Heart right ventricle (tissue), 16 donors: Measurements from ENCODE around the gene BRCA1. TPM values are rescaled to one million over a fixed set of nuclear protein-coding genes. Genes with fewer than 3 reads are reported as not detected.

Source experiments
- ATAC-seq, 8 donors: fragments of 200-7000 bp; cut with Tn5 transposase; one replicate each; pipeline ENCODE4 v1.9.1; 2020; ENCODE audit warnings: mild to moderate bottlenecking in 8 of 8, moderate library complexity in 8 of 8, moderate number of reproducible peaks in 1 of 8
- DNase-seq, 2 donors: peaks; one replicate each; pipeline ENCODE4 v3.0.0-alpha.2; 2020
- H3K27ac ChIP-seq, 10 donors: fragments of 200-600 bp; sonication (generic) in 2 of 10; one replicate each; pipeline versions ENCODE4 v1.5.0 to v1.8.0; 2020 to 2022; ENCODE audit warnings: mild to moderate bottlenecking in 3 of 10
- H3K27me3 ChIP-seq, 7 donors: fragments of 200-600 bp; one replicate each; pipeline ENCODE4 v1.8.0; 2021 to 2022; ENCODE audit warnings: mild to moderate bottlenecking in 2 of 7
- H3K36me3 ChIP-seq, 9 donors: fragments of 200-600 bp; sonication (generic) in 1 of 9; one replicate each; pipeline versions ENCODE4 v1.5.0 to v1.8.0; 2020 to 2022; ENCODE audit warnings: mild to moderate bottlenecking in 2 of 9
- H3K4me1 ChIP-seq, 9 donors: fragments of 200-600 bp; sonication (generic) in 1 of 9; one replicate each; pipeline versions ENCODE4 v1.5.0 to v1.8.0; 2020 to 2022; ENCODE audit warnings: mild to moderate bottlenecking in 4 of 9
- H3K4me3 ChIP-seq, 10 donors: fragments of 200-600 bp; sonication (generic) in 2 of 10; one replicate each; pipeline versions ENCODE4 v1.5.0 to v1.8.0; 2020 to 2022; ENCODE audit warnings: mild to moderate bottlenecking in 7 of 10, moderate library complexity in 2 of 10
- H3K9me3 ChIP-seq, 11 donors: fragments of 200-600 bp in 10 of 11; sonication (generic) in 2 of 11; one replicate each; pipeline versions ENCODE4 v1.5.0 to v1.8.0; 2013 to 2022; ENCODE audit warnings: mild to moderate bottlenecking in 2 of 11, control low read depth in 1 of 11, moderate library complexity in 1 of 11
- CTCF ChIP-seq, 9 donors: fragments of 200-600 bp; sonication (generic) in 2 of 9; IDR thresholded peaks; one replicate each; pipeline versions ENCODE4 v1.5.0 to v1.8.0; 2021 to 2022; ENCODE audit warnings: antibody characterized with exemption in 9 of 9, mild to moderate bottlenecking in 5 of 9, moderate library complexity in 1 of 9
- WGBS, 2 donors: extraction: QIAGEN DNeasy Blood & Tissue Kit; methylation state at CpG; one replicate each; pipeline ENCODE4 v1.1.7; 2013; ENCODE audit warnings: inconsistent platforms in 1 of 2; 5-methylcytosine and 5-hydroxymethylcytosine counted together
- intact Hi-C, 10 donors: fragments of 100-400 bp; cut with DNase I; formaldehyde crosslinking; loops; one replicate each; pipeline versions ENCODE4 v1.11.1 to v1.14.2; 2022
- polyA plus RNA-seq, 2 donors: library from polyadenylated mRNA; stranded (reverse); fragments of 200-250 nt; gene quantifications; one replicate each; pipeline ENCODE4 v1.2.3, GENCODE V29; 2013
- total RNA-seq, 10 donors: library from RNA; stranded (reverse); fragmentation: NEBNext Ultra II Directional in 3 of 10; extraction: Animal tissue kit (Norgen Biotek cat#: 25700) in 3 of 10; gene quantifications; one replicate each; pipeline versions ENCODE4 v1.2.1 to v1.2.4, GENCODE V29; 2021 to 2023
- donor health status: Arrhythmogenic right ventricular cardiomyopathy.
- donor health status: ischemic (EF 13 %, LVEDD 7.1; RV severe dilation, severe dysfunction).
- donor health status: healthy with polysubstance abuse.
- donor health status: DM: no; HTN: yes; CAD: no.
- donor health status: DM: no; HTN: no; CAD: no.
- donor health status: ischemic (EF 25% LVEDD 6.9; RV normal size, moderate dysfunction).
- donor health status: ischemic (EF 25% LVEDD 5.7; RV mildly dilated, moderate dysfunction).
- donor health status: healthy.
- donor health status: DM: yes; HTN: yes; CAD: no.
- donor health status: Ischemic cardiomyopathy.
- donor health status: ischemic (EF 35%, LVEDD 5.7; RV mildly dilated, moderate dysfunction).
- donor health status: nonischemic (EF 11% LVEDD 7.7; RV severe dilation, severe dysfunction).
- donor health status: DM: yes; HTN: yes; CAD: no.
- donor health status: PGD.
- donor health status: ischemic (EF 29% LVEDD 5.4; RV normal size, mild dysfunction).
- donor health status: nonischemic (EF 23%, LVEDD 6.1; RV moderate dilation, normal function).

The BRCA1 gene
- total and polyA plus RNA-seq, 12 donors, result 2.2 to 12.0 (median 7.9) TPM

GRCh38 chr17:43031666-43032065 is 93.5 kb downstream of the BRCA1 start:
- DNase-seq (no peak), ATAC-seq (no peak)
- Histone ChIP-seq H3K27me3 (no peaks in the 10 kb centered on the region), H3K9me3 (no peaks in the 10 kb centered on the region), H3K4me3 (no peak overlapping the region), H3K36me3 (no peaks in the 10 kb centered on the region), H3K27ac (no peak overlapping the region), H3K4me1 (no peaks in the 10 kb centered on the region)
- no peak for TF ChIP-seq CTCF (IDR thresholded peaks at IDR 0.05)
- WGBS, 2 donors, result 89 to 94% methylated on average over 3 of the region's 3 CpGs
- intact Hi-C loops, result loop anchor here in 2 of 10 donors (10.0 kb wide), 2 partner anchors 83 to 313 kb away; no protein-coding TSS in a partner anchor

- no peak for TF ChIP-seq CTCF (IDR thresholded peaks at IDR 0.05)
- Histone ChIP-seq H3K9me3 (no peaks in the 10 kb centered on the region), H3K27me3 (no peaks in the 10 kb centered on the region), H3K4me1 (peaks cover 0 to 3% (median 0%) of the 10 kb centered on the region in 9 donors), H3K4me3 (no peak overlapping the region), H3K27ac (peak overlapping the region in 3 of 10 donors; percentile 19 to 57 (median 34)), H3K36me3 (no peaks in the 10 kb centered on the region)
- ATAC-seq (peak in 2 of 8 donors; percentile 15 to 31), DNase-seq (no peak)
- WGBS, 2 donors, result 67 to 69% methylated on average over 6 of the region's 6 CpGs
- intact Hi-C loops, result loop anchor here in 2 of 10 donors (10.0 kb wide), 2 partner anchors 85 to 315 kb away; no protein-coding TSS in a partner anchor
Measured at GRCh38 chr17:43030137-43030767, 94.9 kb downstream of the BRCA1 start.

GRCh38 chr17:43028221-43028861 is 96.8 kb downstream of the BRCA1 start:
- no peak overlapping the region for H3K27ac ChIP-seq
- ATAC-seq, result no peak

More at GRCh38 chr17:43028221-43028861, 96.8 kb downstream of the BRCA1 start:
- peaks cover 0 to 12% (median 6%) of the 10 kb centered on the region in 9 donors for H3K4me1 ChIP-seq
- H3K36me3 ChIP-seq, result no peaks in the 10 kb centered on the region
- intact Hi-C loops, result loop anchor here in 7 of 10 donors (5.0 to 10.0 kb wide), 6 partner anchors 59 to 336 kb away; partner anchors contain the start of genes BRCA1 (in 5 of the 7) and NBR1 (in 1 of the 7)
- 82 to 83% methylated on average over 17 of the region's 17 CpGs for WGBS, 2 donors
- no peaks in the 10 kb centered on the region for H3K27me3 ChIP-seq
- no peak overlapping the region for H3K4me3 ChIP-seq
- DNase-seq, result no peak
- H3K9me3 ChIP-seq, result no peaks in the 10 kb centered on the region
- no peak for TF ChIP-seq CTCF (IDR thresholded peaks at IDR 0.05)
